VCaP (cell line): ENCODE data around the gene CDAN1.

Experiments
- H3K27ac ChIP-seq: fragments of 450-650 bp; 2 replicates; pipeline ENCODE4 v1.5.1; 2017
- CTCF ChIP-seq: fragments of 450-650 bp; conservative IDR thresholded peaks from 2 replicates; pipeline ENCODE4 v1.5.1; 2017; ENCODE audit warnings: mild to moderate bottlenecking, moderate library complexity

CDAN1 gene

GRCh38 chr15:42679285-42680141 is 57.4 kb downstream of the CDAN1 start:
- H3K27ac ChIP-seq, result no peak overlapping the region
- TF ChIP-seq CTCF, result no peak

- H3K27ac ChIP-seq, result no peak overlapping the region
- TF ChIP-seq CTCF, result no peak
Observed at GRCh38 chr15:42675021-42675420, 61.9 kb downstream of the CDAN1 start.

- no peak overlapping the region for H3K27ac ChIP-seq
- TF ChIP-seq CTCF, result no peak
Observed at GRCh38 chr15:42674472-42674871, 62.5 kb downstream of the CDAN1 start.
